Keratinocyte (primary cell): ENCODE results near the gene C19orf47. TPM values are rescaled to one million over a fixed set of nuclear protein-coding genes. Genes with fewer than 3 reads are reported as not detected.

Experiments used
- DNase-seq: peaks from one replicate; pipeline ENCODE4 v3.0.0-alpha.2; 2011; ENCODE audit warnings: low read depth, missing footprints, low spot score
- FAIRE-seq: peaks from 2 replicates; lab custom pipeline; 2011; peaks lifted over from hg19 to GRCh38; lab: Jason Lieb, UNC
- H2AFZ ChIP-seq: 2 replicates; pipeline ENCODE4 v1.6.0; 2012; ENCODE audit warnings: low read length, control low read depth, inconsistent platforms; ENCODE audit not compliant: control insufficient read depth
- H3K27ac ChIP-seq: 2 replicates; pipeline ENCODE4 v1.5.1; 2011; ENCODE audit warnings: low read length; ENCODE audit not compliant: control insufficient read depth, insufficient read depth
- H3K27me3 ChIP-seq: 3 replicates; pipeline ENCODE4 v1.6.0; 2011; ENCODE audit warnings: low read length; ENCODE audit not compliant: control insufficient read depth, insufficient read depth; ENCODE audit errors: extremely low read depth
- H3K36me3 ChIP-seq, 2 experiments: 2 replicates in 1 of 2; 3 replicates in 1 of 2; pipeline ENCODE4 v1.5.1; 2011; ENCODE audit warnings: low read length in 2 of 2, mild to moderate bottlenecking in 1 of 2; ENCODE audit not compliant: control insufficient read depth in 2 of 2, insufficient read depth in 2 of 2; ENCODE audit errors: extremely low read depth in 1 of 2
- H3K4me1 ChIP-seq: 3 replicates; pipeline ENCODE4 v1.5.1; 2011; ENCODE audit warnings: low read length; ENCODE audit not compliant: control insufficient read depth, insufficient read depth; ENCODE audit errors: extremely low read depth
- H3K4me2 ChIP-seq: 3 replicates; pipeline ENCODE4 v1.6.0; 2011; ENCODE audit warnings: low read depth, low read length; ENCODE audit not compliant: control insufficient read depth, insufficient read depth; ENCODE audit errors: extremely low read depth
- H3K4me3 ChIP-seq, 3 experiments: fragments of 200-600 bp in 1 of 3; sonication (generic) in 1 of 3; 2 replicates in 2 of 3; 3 replicates in 1 of 3; pipeline ENCODE4 v1.5.1; 2011 to 2016; ENCODE audit warnings: low read length in 3 of 3, mild to moderate bottlenecking in 3 of 3, control low read depth in 2 of 3, inconsistent platforms in 1 of 3, low read depth in 1 of 3, mixed read lengths in 1 of 3, mixed run types in 1 of 3, moderate library complexity in 1 of 3; ENCODE audit not compliant: control insufficient read depth in 2 of 3, insufficient read depth in 2 of 3; ENCODE audit errors: extremely low read depth in 1 of 3
- H3K79me2 ChIP-seq: 2 replicates; pipeline ENCODE4 v1.6.0; 2012; ENCODE audit warnings: low read length; ENCODE audit not compliant: control insufficient read depth, insufficient read depth
- H3K9ac ChIP-seq: 3 replicates; pipeline ENCODE4 v1.6.0; 2011; ENCODE audit warnings: low read length; ENCODE audit not compliant: control insufficient read depth, insufficient read depth; ENCODE audit errors: extremely low read depth
- H3K9me1 ChIP-seq: 3 replicates; pipeline ENCODE4 v1.6.0; 2011; ENCODE audit warnings: low read length; ENCODE audit not compliant: control insufficient read depth, insufficient read depth; ENCODE audit errors: extremely low read depth
- H3K9me3 ChIP-seq: 2 replicates; pipeline ENCODE4 v1.5.1; 2012; ENCODE audit warnings: low read depth, low read length; ENCODE audit not compliant: control insufficient read depth
- H4K20me1 ChIP-seq: 3 replicates; pipeline ENCODE4 v1.6.0; 2011; ENCODE audit warnings: low read length; ENCODE audit not compliant: control insufficient read depth, insufficient read depth; ENCODE audit errors: extremely low read depth
- EZH2 ChIP-seq: IDR thresholded peaks from one replicate; pipeline ENCODE4 v1.6.1; 2012; ENCODE audit warnings: inconsistent platforms, mild to moderate bottlenecking, low read length, moderate library complexity
- dilution Hi-C: fragments of 300-500 bp; cut with MboI; formaldehyde crosslinking; loops from one replicate; pipeline ENCODE4 v1.7.0; 2020; ENCODE audit warnings: low sequenced_read_pairs; ENCODE audit not compliant: extremely low pct_ligation_motif_present
- polyA plus RNA-seq, 5 experiments: library from polyadenylated mRNA; depleted of rRNA in 3 of 5; stranded (reverse) in 3 of 5; stranded (forward) in 1 of 5; unstranded in 1 of 5; fragments of >200 nt; gene quantifications; 1 replicate in 1 of 5; 2 replicates in 3 of 5; 3 replicates in 1 of 5; pipeline versions ENCODE4 v1.2.1 to v1.2.3, GENCODE V29; 2011 to 2012; ENCODE audit warnings: missing spikeins in 2 of 5, low read depth in 1 of 5, low replicate concordance in 1 of 5
- TF ChIP-seq, protein P1 (sequence below), 3 experiments: IDR thresholded peaks in 1 of 3; conservative IDR thresholded peaks in 1 of 3; optimal IDR thresholded peaks in 1 of 3; 2 replicates in 2 of 3; 3 replicates in 1 of 3; pipeline versions ENCODE3 to v1.5.1; 2011; ENCODE audit warnings: low read length in 3 of 3, mild to moderate bottlenecking in 3 of 3, moderate library complexity in 2 of 3, control low read depth in 1 of 3, inconsistent platforms in 1 of 3; ENCODE audit not compliant: insufficient read depth in 2 of 3; ENCODE audit errors: extremely low read depth in 1 of 3

C19orf47 gene
- polyA plus RNA-seq, 1 donor (not counting 4 experiments of a cell fraction or from before 2014, with no cell fraction given) = 13.3 TPM

DNA sequence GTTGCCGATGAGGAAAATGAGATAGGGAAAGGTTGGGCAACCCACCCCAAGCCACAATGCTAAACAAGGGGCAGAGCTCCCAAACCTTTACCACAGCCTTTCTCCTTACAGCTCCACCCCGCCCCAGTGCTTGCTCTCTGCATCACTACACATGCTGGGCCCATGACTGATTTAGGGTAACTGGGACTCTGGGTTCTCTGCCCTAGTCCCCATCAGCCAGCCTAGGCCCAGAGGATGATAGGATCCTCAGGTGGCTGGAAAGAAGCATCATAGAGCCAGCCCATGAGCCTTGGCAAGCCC, 11.6 kb downstream of the C19orf47 start:
- no peak overlapping the region for H2AFZ ChIP-seq
- H3K9ac ChIP-seq = no peak overlapping the region
- H3K27ac ChIP-seq = no peak overlapping the region
- H3K27me3 ChIP-seq = no peaks in the 10 kb centered on the region
- no peaks in the 10 kb centered on the region for H3K9me3 ChIP-seq
- H3K36me3 ChIP-seq = peaks cover 9 to 12% of the 10 kb centered on the region in 2 experiments
- no peaks in the 10 kb centered on the region for H4K20me1 ChIP-seq
- dilution Hi-C loops = no loop called here
- no peak overlapping the region for H3K4me3 ChIP-seq
- peaks cover 22% of the 10 kb centered on the region for H3K79me2 ChIP-seq
- FAIRE-seq (no peak), DNase-seq (no peak)
- peaks cover 2% of the 10 kb centered on the region for H3K9me1 ChIP-seq
- peaks cover 4% of the 10 kb centered on the region for H3K4me1 ChIP-seq
- H3K4me2 ChIP-seq = no peak overlapping the region
- TF ChIP-seq EZH2 = no peak
- TF ChIP-seq, protein P1, sequence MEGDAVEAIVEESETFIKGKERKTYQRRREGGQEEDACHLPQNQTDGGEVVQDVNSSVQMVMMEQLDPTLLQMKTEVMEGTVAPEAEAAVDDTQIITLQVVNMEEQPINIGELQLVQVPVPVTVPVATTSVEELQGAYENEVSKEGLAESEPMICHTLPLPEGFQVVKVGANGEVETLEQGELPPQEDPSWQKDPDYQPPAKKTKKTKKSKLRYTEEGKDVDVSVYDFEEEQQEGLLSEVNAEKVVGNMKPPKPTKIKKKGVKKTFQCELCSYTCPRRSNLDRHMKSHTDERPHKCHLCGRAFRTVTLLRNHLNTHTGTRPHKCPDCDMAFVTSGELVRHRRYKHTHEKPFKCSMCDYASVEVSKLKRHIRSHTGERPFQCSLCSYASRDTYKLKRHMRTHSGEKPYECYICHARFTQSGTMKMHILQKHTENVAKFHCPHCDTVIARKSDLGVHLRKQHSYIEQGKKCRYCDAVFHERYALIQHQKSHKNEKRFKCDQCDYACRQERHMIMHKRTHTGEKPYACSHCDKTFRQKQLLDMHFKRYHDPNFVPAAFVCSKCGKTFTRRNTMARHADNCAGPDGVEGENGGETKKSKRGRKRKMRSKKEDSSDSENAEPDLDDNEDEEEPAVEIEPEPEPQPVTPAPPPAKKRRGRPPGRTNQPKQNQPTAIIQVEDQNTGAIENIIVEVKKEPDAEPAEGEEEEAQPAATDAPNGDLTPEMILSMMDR (optimal IDR thresholded peaks at IDR 0.05 in 1 of 3, IDR thresholded peaks at IDR 0.05 in 1 of 3, conservative IDR thresholded peaks at IDR 0.05 in 1 of 3; ENCODE audit: extremely low read depth in 1 of 3, insufficient read depth in 2 of 3, low read length in 3 of 3) = no peak

DNA sequence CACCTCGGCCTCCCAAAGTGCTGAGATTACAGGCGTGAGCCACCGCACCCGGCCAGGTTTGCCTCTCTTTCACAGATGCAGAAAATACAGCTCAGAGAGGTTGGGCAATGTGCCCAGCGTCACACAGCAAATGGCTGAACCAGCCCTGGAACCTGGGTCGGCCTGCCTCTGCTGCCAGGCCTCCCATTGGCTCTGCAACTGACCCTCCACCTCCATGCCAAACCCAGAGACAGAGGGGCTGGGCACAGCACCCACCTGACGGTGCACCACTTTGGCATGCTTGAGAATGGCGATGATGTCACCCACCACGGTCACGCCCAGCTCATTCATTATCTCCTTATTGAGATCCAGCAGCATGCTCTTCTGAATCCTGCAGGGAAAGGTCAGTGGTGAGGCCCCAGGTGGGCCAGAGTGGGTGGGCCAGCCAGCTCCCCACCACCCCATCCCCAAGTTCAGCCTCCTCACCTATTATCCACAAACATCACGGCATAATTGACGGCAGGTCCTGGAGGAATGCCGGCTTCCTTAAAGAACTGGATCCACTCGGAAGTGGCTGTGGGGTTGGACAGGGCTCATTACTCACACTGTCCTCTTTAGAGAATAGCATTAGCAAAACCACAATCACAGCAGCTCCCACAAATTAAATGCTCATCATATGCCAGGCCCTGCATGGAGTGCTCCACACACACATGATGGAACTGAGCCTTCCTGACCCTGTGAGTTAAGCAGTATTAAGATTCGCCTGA, 12.2 kb downstream of the C19orf47 start:
- TF ChIP-seq, protein P1 (optimal IDR thresholded peaks at IDR 0.05 in 1 of 3, IDR thresholded peaks at IDR 0.05 in 1 of 3, conservative IDR thresholded peaks at IDR 0.05 in 1 of 3; ENCODE audit: extremely low read depth in 1 of 3, insufficient read depth in 2 of 3, low read length in 3 of 3) = no peak
- no peak for TF ChIP-seq EZH2
- dilution Hi-C loops = no loop called here
- no peak for FAIRE-seq

More for the DNA sequence above, 12.2 kb downstream of the C19orf47 start:
- Histone ChIP-seq H3K9me3 (no peaks in the 10 kb centered on the region), H3K4me1 (peaks cover 4% of the 10 kb centered on the region), H3K27me3 (no peaks in the 10 kb centered on the region), H3K4me2 (no peak overlapping the region), H3K27ac (no peak overlapping the region), H3K79me2 (peaks cover 22% of the 10 kb centered on the region), H2AFZ (no peak overlapping the region), H3K9me1 (peaks cover 2% of the 10 kb centered on the region), H3K36me3 (peaks cover 9 to 12% of the 10 kb centered on the region in 2 experiments), H3K4me3 (no peak overlapping the region), H3K9ac (no peak overlapping the region), H4K20me1 (no peaks in the 10 kb centered on the region)
- no peak for DNase-seq
